Stimulated activated CD8-positive, alpha-beta memory T cell treated with anti-CD3 and anti-CD28 coated beads, Interleukin-4, amount 100 ng/mL, for 1 hour (primary cell): ENCODE data around the gene MED12.
"Not testable (repeated sequence)": the region's sequence is repeated elsewhere in the genome, so short reads cannot be mapped to it uniquely, and the experiment has no call there.

Experiments used
- DNase-seq, 2 donors: peaks; one replicate each; pipeline ENCODE4 v3.0.0-alpha.2; 2020; ENCODE audit warnings: low read depth in 2 of 2, low spot score in 1 of 2

The MED12 gene

DNA sequence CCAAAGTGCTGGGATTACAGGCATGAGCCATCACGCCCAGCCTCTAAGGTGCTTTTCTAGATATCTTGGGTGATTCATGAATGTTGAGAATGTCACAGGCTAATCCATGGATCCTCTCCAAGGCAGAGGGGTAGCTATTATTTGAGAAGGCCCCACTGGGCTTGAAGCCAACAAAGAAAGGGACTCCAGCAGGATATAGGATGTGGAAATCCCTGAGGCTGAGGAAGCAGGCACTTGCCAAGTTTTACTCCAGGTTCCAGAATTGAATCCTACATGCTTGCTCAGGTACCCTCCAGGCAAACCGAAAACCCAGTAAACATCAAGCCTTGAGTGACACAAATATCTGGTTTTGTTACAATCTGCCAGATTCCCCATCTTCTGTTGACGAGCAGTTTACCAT is 42.1 kb downstream of the MED12 start:
- DNase-seq, result no peak

- DNase-seq, result no peak
Measured at GRCh38 chrX:71162981-71163380, 44.6 kb downstream of the MED12 start.

GRCh38 chrX:71164071-71164470 is 45.7 kb downstream of the MED12 start:
- DNase-seq, result no peak

- DNase-seq, result no peak
Measured at GRCh38 chrX:71166461-71166860, 48.1 kb downstream of the MED12 start.

GRCh38 chrX:71167031-71167781 is 48.8 kb downstream of the MED12 start:
- DNase-seq, result no peak

GRCh38 chrX:71168134-71168533 is 49.7 kb downstream of the MED12 start:
- DNase-seq, result no peak

DNA sequence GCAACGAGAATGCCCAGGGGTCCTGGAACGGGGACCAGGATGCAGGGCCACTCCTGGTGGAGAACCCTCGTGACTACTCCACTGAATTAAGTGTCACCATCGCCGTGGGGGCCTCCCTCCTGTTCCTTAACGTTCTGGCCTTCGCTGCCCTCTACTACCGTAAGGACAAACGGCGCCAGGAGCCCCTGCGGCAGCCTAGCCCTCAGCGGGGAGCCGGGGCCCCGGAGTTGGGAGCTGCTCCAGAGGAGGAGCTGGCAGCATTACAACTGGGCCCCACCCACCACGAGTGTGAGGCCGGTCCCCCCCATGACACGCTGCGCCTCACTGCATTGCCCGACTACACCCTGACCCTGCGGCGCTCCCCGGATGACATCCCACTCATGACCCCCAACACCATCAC is 51.2 kb downstream of the MED12 start:
- no peak for DNase-seq

DNA sequence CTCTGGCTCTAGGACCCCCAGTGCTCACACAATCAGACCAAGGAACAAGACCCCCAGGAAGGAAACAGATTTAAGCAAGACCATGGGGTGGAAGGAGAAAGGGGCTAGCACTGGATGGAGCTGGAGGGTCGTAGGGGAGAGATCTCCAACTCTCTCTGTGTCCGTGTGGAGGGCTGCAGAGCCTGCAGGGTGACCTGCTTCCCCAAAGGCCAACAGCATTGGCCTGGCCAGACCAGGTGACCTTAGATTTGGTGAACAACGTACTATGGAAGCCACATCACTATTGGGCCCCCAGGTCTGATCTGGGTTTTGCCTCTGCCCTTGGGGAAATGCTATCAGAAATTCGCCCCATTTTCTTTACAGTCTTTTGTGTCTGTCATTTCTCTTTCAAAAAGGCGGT is 52.3 kb downstream of the MED12 start:
- no peak for DNase-seq

DNA sequence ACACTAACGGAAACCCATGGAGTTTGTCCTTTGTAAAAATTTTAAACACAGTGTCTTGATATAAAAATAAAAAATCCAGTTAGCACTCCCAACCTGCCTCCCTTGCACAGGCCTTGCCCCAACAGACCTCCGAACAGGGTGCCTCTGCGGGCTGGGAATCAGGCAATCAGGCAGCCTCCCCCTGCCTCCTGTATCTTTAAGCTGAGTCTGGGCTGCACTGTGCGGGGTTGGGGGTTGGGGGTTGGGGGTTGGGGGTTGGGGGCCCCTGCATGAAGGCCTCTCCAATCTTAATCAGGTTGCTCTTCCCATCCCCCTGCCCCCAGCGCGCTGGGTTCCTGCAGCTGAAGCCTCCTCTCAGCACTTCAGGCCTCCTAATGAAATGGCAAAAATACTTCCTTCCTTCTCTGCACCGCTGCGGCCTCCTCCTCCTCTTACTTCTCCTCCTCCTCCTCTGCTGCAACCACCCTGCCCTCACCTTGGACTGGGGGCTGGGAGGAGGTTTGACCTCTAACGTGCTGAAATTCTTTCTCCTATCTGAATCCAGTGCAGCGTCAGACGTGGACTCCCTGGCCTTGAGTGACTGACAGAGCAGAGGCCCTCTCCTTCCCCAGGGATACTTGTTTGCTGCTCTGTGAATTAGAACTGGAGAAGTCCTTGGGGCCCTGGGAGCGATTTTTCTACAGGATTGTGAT is 52.9 kb downstream of the MED12 start:
- DNase-seq, result no peak

DNA sequence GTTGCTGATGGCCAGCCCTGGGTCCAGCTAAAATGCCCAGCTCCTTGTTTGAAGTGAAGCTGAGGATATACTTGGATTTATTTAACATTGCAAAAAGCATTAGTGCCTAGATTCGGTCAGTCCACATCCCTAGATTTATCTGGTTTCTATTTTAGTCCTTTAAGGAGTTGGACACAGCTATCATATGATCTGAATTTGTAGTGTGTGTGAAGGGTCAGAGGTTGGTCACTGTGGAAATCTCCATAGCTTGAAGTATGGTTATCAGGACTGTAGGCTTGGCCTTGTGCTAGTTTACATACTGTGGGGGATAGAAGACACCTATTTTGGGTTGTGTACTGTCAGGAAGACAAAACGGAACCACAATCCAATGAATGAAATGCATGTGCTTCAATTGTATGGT is 55.0 kb downstream of the MED12 start:
- DNase-seq, result no peak

DNA sequence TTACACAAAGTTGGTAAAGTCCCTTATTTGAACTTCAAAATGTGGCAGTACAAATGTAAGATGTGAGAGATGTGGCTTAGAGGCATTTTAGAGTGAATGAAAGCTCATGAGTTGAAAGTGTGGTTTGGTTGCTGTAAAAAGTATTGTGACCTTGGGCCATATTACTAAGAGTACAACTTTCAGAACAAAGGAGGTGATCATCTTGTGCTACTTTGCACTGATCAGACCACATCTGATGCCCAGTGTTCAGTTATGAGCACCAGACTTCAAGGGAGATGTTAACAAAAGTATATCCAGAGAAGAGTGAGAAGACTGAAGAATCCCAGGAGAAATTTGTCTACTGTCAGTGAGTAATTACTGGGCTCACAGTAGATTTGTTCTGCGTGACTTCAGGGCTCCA is 56.4 kb downstream of the MED12 start:
- no peak for DNase-seq

DNA sequence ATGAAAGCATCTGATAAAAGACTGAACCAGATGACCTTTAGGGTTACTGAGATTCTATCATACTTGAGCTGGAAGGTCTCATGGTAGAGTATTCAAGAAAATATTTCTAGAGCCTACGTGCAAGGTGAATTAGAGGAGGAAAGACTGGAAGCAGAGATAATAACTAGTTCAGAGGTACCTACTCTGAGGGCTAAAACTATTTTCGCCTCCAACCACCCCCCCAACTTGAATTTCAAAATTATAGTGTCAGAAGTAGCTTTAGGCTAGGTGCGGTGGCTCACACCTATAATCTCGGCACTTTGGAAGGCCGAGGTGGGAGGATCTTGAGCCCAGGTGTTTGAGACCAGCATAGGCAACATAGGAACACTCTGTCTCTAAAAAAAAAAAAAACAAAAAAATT is 57.1 kb downstream of the MED12 start:
- no peak for DNase-seq

DNA sequence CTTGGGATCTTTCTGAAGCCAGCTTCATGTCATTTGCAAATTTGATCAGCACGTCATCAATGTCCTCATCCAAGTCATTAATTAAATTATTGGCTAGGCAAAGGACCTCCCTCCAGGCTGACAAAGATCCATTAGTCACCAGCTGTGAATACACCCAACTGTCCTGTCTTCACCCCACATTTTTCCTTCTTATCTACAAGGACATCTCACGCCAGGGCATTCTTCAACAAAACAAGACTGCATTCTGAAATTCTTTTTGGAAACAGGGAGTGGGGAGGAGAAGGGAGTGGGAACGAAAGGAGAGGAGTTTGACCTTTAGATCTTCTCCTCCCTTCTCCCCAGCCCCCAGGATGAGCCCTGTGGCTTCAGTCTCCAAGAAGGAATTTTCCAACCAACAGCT is 58.9 kb downstream of the MED12 start:
- DNase-seq, result no peak

- DNase-seq, result peak in 1 of 2 donors; percentile 17
Measured at GRCh38 chrX:71178908-71179307, 60.5 kb downstream of the MED12 start.

GRCh38 chrX:71180579-71181265 is 62.3 kb downstream of the MED12 start:
- not testable (repeated sequence) for DNase-seq

DNA sequence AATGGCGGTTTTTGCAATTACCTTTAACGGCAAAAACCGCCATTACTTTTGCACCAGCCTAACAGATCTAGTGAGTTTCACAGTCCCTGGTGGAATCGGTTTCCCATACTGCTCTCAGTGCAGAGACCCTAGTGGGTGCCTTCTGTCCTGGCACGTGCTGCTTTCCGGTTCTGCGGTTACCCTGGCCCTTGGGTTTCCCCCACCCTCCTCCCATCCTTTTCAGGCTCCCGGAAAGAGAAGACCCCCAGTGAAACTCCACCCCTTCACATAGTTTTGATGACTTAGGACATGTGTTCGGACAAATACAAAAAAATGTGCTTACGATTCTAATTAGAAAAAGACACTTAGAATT is 63.1 kb downstream of the MED12 start:
- DNase-seq, result peak in 1 of 2 donors; percentile 18

- peak; percentile 37 to 66 for DNase-seq
Measured at GRCh38 chrX:71181910-71182799, 63.8 kb downstream of the MED12 start.

DNA sequence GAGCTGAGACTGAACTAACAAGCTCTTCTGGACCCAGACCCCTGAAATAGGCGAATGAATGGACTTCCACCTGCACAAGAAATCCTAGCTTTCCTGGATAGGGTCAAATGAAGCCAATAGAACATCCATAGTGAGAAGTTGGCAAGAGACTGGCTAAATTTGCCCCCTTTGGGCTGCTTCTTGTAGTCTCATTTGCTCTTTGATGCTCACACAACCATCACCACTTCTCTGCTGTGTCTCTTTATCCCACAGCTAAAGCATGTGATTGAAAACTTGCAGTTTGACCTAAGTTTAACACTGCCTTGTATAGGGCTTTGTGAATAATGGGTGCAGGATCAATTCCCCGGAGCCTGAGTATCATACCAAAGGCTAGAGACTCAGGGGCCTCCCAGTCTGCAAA is 64.5 kb downstream of the MED12 start:
- no peak for DNase-seq

- no peak for DNase-seq
Measured at GRCh38 chrX:71183341-71183740, 64.9 kb downstream of the MED12 start.

GRCh38 chrX:71184092-71184491 is 65.7 kb downstream of the MED12 start:
- no peak for DNase-seq

DNA sequence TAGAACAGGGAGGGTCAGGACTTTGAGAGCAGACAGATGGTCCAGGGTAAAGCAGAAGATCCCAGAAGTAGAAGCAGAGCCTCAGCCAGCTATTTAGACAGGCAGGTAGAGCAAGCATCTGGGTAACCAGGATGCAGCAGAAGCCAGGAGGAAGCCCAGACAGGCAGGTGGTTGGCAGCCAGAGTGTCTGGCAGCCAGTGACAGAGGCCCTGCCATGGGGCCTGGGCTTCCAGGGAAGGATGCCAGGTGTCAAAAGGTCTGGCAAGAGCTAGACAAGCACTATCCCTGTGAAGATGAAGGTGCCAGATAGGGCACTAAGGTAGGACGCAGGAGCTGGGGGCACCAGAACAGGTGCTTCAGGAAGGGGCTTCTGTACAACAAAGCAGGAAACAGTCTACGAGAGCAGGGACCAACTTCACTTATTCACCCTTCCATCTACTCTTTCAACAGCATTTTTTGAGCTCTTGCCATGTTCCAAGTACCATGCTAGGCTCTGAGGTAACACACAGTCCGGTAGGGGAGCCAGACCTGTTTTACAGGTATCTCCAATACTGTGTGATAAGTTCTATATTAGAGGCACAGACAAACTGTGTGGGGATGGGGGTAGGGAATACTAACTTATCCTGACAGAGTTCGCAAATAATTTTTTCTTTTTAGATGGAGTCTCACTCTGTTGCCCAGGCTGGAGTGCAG is 66.6 kb downstream of the MED12 start:
- DNase-seq, result no peak
